HepG2 (cell line): ENCODE measurements around the gene ENTPD6. TPM values are rescaled to one million over a fixed set of nuclear protein-coding genes. Genes with fewer than 3 reads are reported as not detected.

Experiments
- ATAC-seq: fragments of 200-7000 bp; cut with Tn5 transposase; 3 replicates; pipeline ENCODE4 v1.9.1; 2020; ENCODE audit warnings: mild to moderate bottlenecking, moderate library complexity
- BruUV-seq: library from RNA; stranded (reverse); fragments of 400-500 nt; replicated peaks from 2 replicates; lab custom pipeline; 2021; lab: Mats Ljungman, UMichigan
- CTCF ChIA-PET: fragments of 300-600 bp; formaldehyde crosslinking; extraction: SDS; loops from one replicate; lab custom pipeline; 2021; ENCODE audit warnings: low total read pairs, inconsistent platforms, low intra/inter-chr PET ratio; lab: Yijun Ruan, JAX
- POLR2A ChIA-PET: fragments of 350-600 bp; sonication (Branson Sonifier 250); formaldehyde crosslinking; loops from one replicate; lab custom pipeline; 2020; ENCODE audit warnings: antibody characterized with exemption, inconsistent platforms; lab: Yijun Ruan, JAX
- DNase-seq: peaks from one replicate; pipeline ENCODE4 v3.0.0-alpha.2; 2015; ENCODE audit warnings: low spot score
- FAIRE-seq: peaks from 3 replicates; lab custom pipeline; 2011; peaks lifted over from hg19 to GRCh38; lab: Jason Lieb, UNC
- H2AFZ ChIP-seq: one replicate; pipeline ENCODE4 v1.6.1; 2011; ENCODE audit warnings: low read length, inconsistent platforms
- H3K27ac ChIP-seq: fragments of 300-600 bp; 3 replicates; pipeline ENCODE4 v1.8.0; 2011; ENCODE audit warnings: mixed run types, mild to moderate bottlenecking, mixed read lengths, low read length, inconsistent platforms; ENCODE audit not compliant: insufficient read depth; ENCODE audit errors: extremely low read length
- H3K27me3 ChIP-seq, 2 experiments: fragments of 200-600 bp in 1 of 2; 2 replicates in 1 of 2; 3 replicates in 1 of 2; pipeline versions ENCODE4 v1.6.0 to v1.8.0; 2011; ENCODE audit warnings: low read length in 2 of 2, mild to moderate bottlenecking in 2 of 2, moderate library complexity in 2 of 2, inconsistent platforms in 1 of 2; ENCODE audit not compliant: insufficient read depth in 2 of 2, control insufficient read depth in 1 of 2
- H3K36me3 ChIP-seq, 2 experiments: fragments of 200-600 bp in 1 of 2; replicated peaks in 1 of 2; 2 replicates in 1 of 2; 3 replicates in 1 of 2; pipeline versions ENCODE4 v1.5.1 to v1.8.0; 2011; ENCODE audit warnings: low read length in 2 of 2, inconsistent platforms in 1 of 2; ENCODE audit not compliant: insufficient read depth in 2 of 2, control insufficient read depth in 1 of 2
- H3K4me1 ChIP-seq: 2 replicates; pipeline ENCODE4 v1.5.1; 2012; ENCODE audit warnings: low read length, inconsistent platforms; ENCODE audit not compliant: insufficient read depth
- H3K4me2 ChIP-seq: 2 replicates; pipeline ENCODE4 v1.6.0; 2011; ENCODE audit warnings: low read depth, low read length, inconsistent platforms
- H3K4me3 ChIP-seq, 3 experiments: fragments of 200-600 bp in 1 of 3; sonication (generic), shearing (Covaris generic) in 1 of 3; replicated peaks in 1 of 3; 2 replicates each; pipeline ENCODE4 v1.5.1; 2011 to 2016; ENCODE audit warnings: low read length in 3 of 3, inconsistent platforms in 2 of 3, low read depth in 2 of 3, mild to moderate bottlenecking in 2 of 3, control low read depth in 1 of 3, mixed read lengths in 1 of 3; ENCODE audit not compliant: insufficient read depth in 1 of 3
- H3K79me2 ChIP-seq: one replicate; pipeline ENCODE4 v1.6.1; 2011; ENCODE audit warnings: low read length, inconsistent platforms; ENCODE audit not compliant: insufficient read depth
- H3K9ac ChIP-seq: 2 replicates; pipeline ENCODE4 v1.6.0; 2011; ENCODE audit warnings: mild to moderate bottlenecking, low read depth, low read length, inconsistent platforms; ENCODE audit not compliant: insufficient read depth
- H3K9me3 ChIP-seq: 2 replicates; pipeline ENCODE4 v1.5.1; 2012; ENCODE audit warnings: mild to moderate bottlenecking, low read length
- H4K20me1 ChIP-seq: 2 replicates; pipeline ENCODE4 v1.6.0; 2011; ENCODE audit warnings: inconsistent platforms, mild to moderate bottlenecking, low read length, moderate library complexity; ENCODE audit not compliant: insufficient read depth
- CBFB ChIP-seq: sonication (generic); formaldehyde crosslinking; IDR thresholded peaks from 2 replicates; pipeline ENCODE4 v1.4.0; 2020; ENCODE audit warnings: missing genetic modification reagents
- CBX5 ChIP-seq: sonication (generic); formaldehyde crosslinking; IDR thresholded peaks from 2 replicates; pipeline ENCODE4 v1.4.0; 2020; ENCODE audit warnings: missing genetic modification reagents, borderline replicate concordance
- FOSL1 ChIP-seq: sonication (generic); formaldehyde crosslinking; IDR thresholded peaks from 2 replicates; pipeline ENCODE4 v1.9.0; 2021; ENCODE audit warnings: missing genetic modification reagents, borderline replicate concordance
- HOXA9 ChIP-seq: sonication (generic); formaldehyde crosslinking; IDR thresholded peaks from 2 replicates; pipeline ENCODE4 v1.8.1; 2022; ENCODE audit warnings: missing genetic modification reagents, mild to moderate bottlenecking, moderate library complexity, borderline replicate concordance
- MED1 ChIP-seq: sonication (generic); formaldehyde crosslinking; IDR thresholded peaks from 2 replicates; pipeline ENCODE4 v1.4.0; 2020; ENCODE audit warnings: missing genetic modification reagents
- NR2F2 ChIP-seq: IDR thresholded peaks from 2 replicates; pipeline ENCODE4 v1.6.1; 2012; ENCODE audit warnings: low read depth, inconsistent platforms, borderline replicate concordance
- TEAD3 ChIP-seq: optimal IDR thresholded peaks from 2 replicates; pipeline ENCODE3; 2016; ENCODE audit warnings: borderline replicate concordance
- XRCC5 ChIP-seq: fragments of 200-400 bp; formaldehyde crosslinking; optimal IDR thresholded peaks from 2 replicates; pipeline ENCODE3; 2017; ENCODE audit warnings: mild to moderate bottlenecking, low read length
- YEATS2 ChIP-seq: sonication (generic); formaldehyde crosslinking; IDR thresholded peaks from 2 replicates; pipeline ENCODE4 v1.4.0; 2020; ENCODE audit warnings: missing genetic modification reagents, borderline replicate concordance
- ZHX2 ChIP-seq, 2 experiments: sonication (generic) in 1 of 2; formaldehyde crosslinking in 1 of 2; IDR thresholded peaks; 2 replicates each; pipeline versions ENCODE4 v1.6.1 to v1.9.0; 2014 to 2022; ENCODE audit warnings: antibody characterized with exemption in 1 of 2, borderline replicate concordance in 1 of 2, inconsistent platforms in 1 of 2, low read depth in 1 of 2, missing genetic modification reagents in 1 of 2
- ZNF18 ChIP-seq: sonication (generic); formaldehyde crosslinking; IDR thresholded peaks from 2 replicates; pipeline ENCODE4 v1.8.0; 2022; ENCODE audit warnings: mild to moderate bottlenecking, missing genetic modification reagents; ENCODE audit not compliant: insufficient replicate concordance
- WGBS: methylation state at CpG from one replicate; pipeline ENCODE4 v1.1.6; 2017; ENCODE audit warnings: low lambda C conversion rate; 5-methylcytosine and 5-hydroxymethylcytosine counted together
- in situ Hi-C: cut with HindIII; loops from 2 replicates; pipeline ENCODE4 v1.10.0; 2017; ENCODE audit warnings: low pct_unique_long_range_greater_than_20kb; ENCODE audit not compliant: extremely low pct_ligation_motif_present
- intact Hi-C: fragments of 100-400 bp; cut with micrococcal nuclease; formaldehyde crosslinking; loops from one replicate; pipeline ENCODE4 v1.10.0; 2022; ENCODE audit not compliant: unreplicated experiment
- polyA plus RNA-seq, 8 experiments: library from polyadenylated mRNA; depleted of rRNA in 3 of 8; stranded (reverse) in 7 of 8; unstranded in 1 of 8; fragments of >200 nt; fragmentation: Illumina TruSeq in 4 of 8; extraction: Trizol in 4 of 8; gene quantifications; 2 replicates each; pipeline versions ENCODE4 v1.2.1 to v1.2.3, GENCODE V29; 2011 to 2016; ENCODE audit warnings: low read depth in 4 of 8, missing spikeins in 1 of 8, mixed read lengths in 1 of 8; ENCODE audit not compliant: insufficient read depth in 1 of 8
- total RNA-seq, 5 experiments: library from RNA; depleted of rRNA; stranded (reverse); fragments of >200 nt; fragmentation: Illumina TruSeq; extraction: Trizol; gene quantifications; 2 replicates each; pipeline ENCODE4 v1.2.3, GENCODE V29; 2016; ENCODE audit warnings: low read depth in 1 of 5

The ENTPD6 gene
- total and polyA plus RNA-seq, 2 of the 13 experiments (the other 11 are each of a cell fraction or from before 2014, with no cell fraction given): 164 to 172 TPM

DNA sequence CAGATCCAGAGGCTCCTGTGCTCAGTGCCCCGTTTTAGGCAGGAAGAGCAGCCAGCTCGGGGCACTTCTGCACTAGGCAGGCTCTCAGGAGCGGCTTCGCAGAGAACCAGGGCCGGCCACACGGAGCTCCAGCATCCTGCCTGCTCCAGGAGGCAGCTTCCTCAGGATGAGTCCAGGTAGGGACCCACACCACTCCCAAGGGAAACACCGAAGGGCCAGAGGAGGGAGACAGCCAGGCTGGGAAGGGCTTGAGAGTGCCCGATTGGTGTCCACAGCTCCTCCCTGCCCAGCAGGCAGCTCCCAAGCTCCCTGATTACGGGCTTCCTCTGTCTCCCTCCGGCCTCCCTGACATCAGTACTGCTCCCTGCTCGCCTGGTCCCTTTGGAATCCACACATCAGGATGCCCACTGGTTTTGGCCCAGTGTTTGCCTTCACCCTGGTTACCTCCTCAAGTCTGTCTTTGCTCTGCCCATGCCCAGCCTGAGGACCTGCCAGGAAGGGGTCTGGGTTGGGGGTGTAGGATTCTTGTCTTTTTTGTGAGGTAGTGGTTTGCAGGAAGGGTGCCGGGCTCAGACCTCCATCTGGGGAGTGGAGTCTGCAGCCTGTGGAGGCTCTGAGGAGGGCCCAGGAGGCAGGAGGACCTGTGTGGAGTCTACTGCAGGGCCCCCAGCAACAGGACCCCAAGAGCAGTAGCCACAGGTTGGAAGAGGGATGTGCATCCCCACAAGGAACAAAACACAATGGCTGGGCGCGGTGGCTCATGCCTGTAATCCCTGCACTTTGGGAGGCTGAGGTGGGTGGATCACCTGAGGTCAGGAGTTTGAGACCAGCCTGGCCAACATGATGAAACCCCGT, 41.2 kb downstream of the ENTPD6 start (continued):
- TF ChIP-seq ZHX2 (IDR thresholded peaks at IDR 0.05; ENCODE audit: low read depth): no peak
- no peak for TF ChIP-seq ZHX2 (CRISPR knock-in tag; IDR thresholded peaks at IDR 0.05; ENCODE audit: borderline replicate concordance)

- CTCF ChIA-PET: no interaction called here
- POLR2A ChIA-PET: interaction anchor here (0.8 to 5.8 kb wide), 3 partner anchors 10 to 42 kb away, joined by 4 to 67 read pairs (median 19); partner anchors contain the start of genes ENTPD6 and PYGB
- peak overlapping the region; percentile 10; the same call in 1 of the 2 replicates for H3K4me2 ChIP-seq
- H2AFZ ChIP-seq: no peak overlapping the region
- no peaks in the 10 kb centered on the region for H4K20me1 ChIP-seq
- H3K9ac ChIP-seq: no peak overlapping the region
- intact Hi-C loops: loop anchor here (1.0 kb wide), 1 partner anchor 10 kb away; no protein-coding TSS in a partner anchor
- ATAC-seq (peak; percentile 56), DNase-seq (peak; percentile 90), FAIRE-seq (peak; percentile 18)
- in situ Hi-C loops: no loop called here
- H3K36me3 ChIP-seq: no peaks in the 10 kb centered on the region
- no TSS peak for BruUV-seq
- 19% methylated on average over 10 of the region's 10 CpGs for WGBS
- no peak overlapping the region for H3K27ac ChIP-seq
- H3K27me3 ChIP-seq: peaks cover 0 to 26% of the 10 kb centered on the region in 2 experiments; a peak in 4 of 5 replicates
- no peak overlapping the region for H3K4me3 ChIP-seq
- H3K79me2 ChIP-seq: no peaks in the 10 kb centered on the region
- no peaks in the 10 kb centered on the region for H3K9me3 ChIP-seq
- peaks cover 64% of the 10 kb centered on the region for H3K4me1 ChIP-seq
- no peak for TF ChIP-seq CBFB (CRISPR knock-in tag)
- TF ChIP-seq NR2F2: no peak
- TF ChIP-seq TEAD3 (CRISPR knock-in tag): peak; percentile 55
- peak; percentile 99 for TF ChIP-seq ZNF18 (CRISPR knock-in tag)
- TF ChIP-seq HOXA9 (CRISPR knock-in tag): no peak
- TF ChIP-seq MED1 (CRISPR knock-in tag): peak; percentile 77
- TF ChIP-seq XRCC5: peak; percentile 69
- peak; percentile 16; the same call in 1 of the 2 replicates for TF ChIP-seq CBX5
- TF ChIP-seq FOSL1 (CRISPR knock-in tag): peak; percentile 86
- peak; percentile 34; the same call in 1 of the 2 replicates for TF ChIP-seq YEATS2 (CRISPR knock-in tag)
These were observed 42.3 kb downstream of the ENTPD6 start for GRCh38 chr20:25237610-25238318.
